Endothelial cell of umbilical vein (primary cell): Measurements from ENCODE around the gene AFF4. TPM values are rescaled to one million over a fixed set of nuclear protein-coding genes. Genes with fewer than 3 reads are reported as not detected.

Experiments
- BruUV-seq: library from RNA; stranded (reverse); fragments of 400-500 nt; replicated peaks from 2 replicates; lab custom pipeline; 2021; lab: Mats Ljungman, UMichigan
- CTCF ChIA-PET: fragments of 300-600, 350-600 bp; sonication (Branson Sonifier 250); formaldehyde crosslinking; loops from one replicate; lab custom pipeline; 2021; ENCODE audit warnings: antibody characterized with exemption, inconsistent platforms; lab: Charles Lee
- POLR2A ChIA-PET: fragments of 300-600, 350-600 bp; sonication (Branson Sonifier 250); formaldehyde crosslinking; loops from one replicate; lab custom pipeline; 2021; ENCODE audit warnings: antibody characterized with exemption, inconsistent platforms; lab: Charles Lee
- DNase-seq: peaks from one replicate; pipeline ENCODE4 v3.0.0-alpha.2; 2011; ENCODE audit warnings: low read depth, low spot score
- FAIRE-seq: peaks from 2 replicates; lab custom pipeline; 2011; peaks lifted over from hg19 to GRCh38; lab: Jason Lieb, UNC
- H2AFZ ChIP-seq: 2 replicates; pipeline ENCODE4 v1.6.0; 2012; ENCODE audit warnings: low read depth, low read length, control low read depth, inconsistent platforms
- H3K27ac ChIP-seq: 2 replicates; pipeline ENCODE4 v1.5.1; 2011; ENCODE audit warnings: low read depth, mild to moderate bottlenecking, control low read depth, low read length, moderate library complexity; ENCODE audit not compliant: insufficient read depth
- H3K27me3 ChIP-seq, 2 experiments: 2 replicates each; pipeline versions ENCODE4 v1.6.0 to v1.6.1; 2011; ENCODE audit warnings: low read length in 2 of 2, mixed read lengths in 1 of 2; ENCODE audit not compliant: control insufficient read depth in 2 of 2, insufficient read depth in 2 of 2
- H3K36me3 ChIP-seq, 2 experiments: 2 replicates in 1 of 2; 3 replicates in 1 of 2; pipeline ENCODE4 v1.5.1; 2011; ENCODE audit warnings: low read length in 2 of 2, mild to moderate bottlenecking in 1 of 2, moderate library complexity in 1 of 2; ENCODE audit not compliant: control insufficient read depth in 2 of 2, insufficient read depth in 2 of 2; ENCODE audit errors: extremely low read depth in 1 of 2
- H3K4me1 ChIP-seq: 3 replicates; pipeline ENCODE4 v1.5.1; 2011; ENCODE audit warnings: mild to moderate bottlenecking, low read length; ENCODE audit not compliant: control insufficient read depth, insufficient read depth; ENCODE audit errors: extremely low read depth
- H3K4me2 ChIP-seq: 2 replicates; pipeline ENCODE4 v1.6.1; 2011; ENCODE audit warnings: low read length, control low read depth, mixed read lengths; ENCODE audit not compliant: insufficient read depth
- H3K4me3 ChIP-seq, 3 experiments: fragments of 200-600 bp in 1 of 3; sonication (generic), shearing (Covaris generic) in 1 of 3; replicated peaks in 1 of 3; 2 replicates each; pipeline ENCODE4 v1.5.1; 2011 to 2016; ENCODE audit warnings: control low read depth in 3 of 3, low read length in 3 of 3, mild to moderate bottlenecking in 2 of 3, inconsistent platforms in 1 of 3, low read depth in 1 of 3, moderate library complexity in 1 of 3; ENCODE audit not compliant: insufficient read depth in 1 of 3
- H3K79me2 ChIP-seq: 2 replicates; pipeline ENCODE4 v1.6.0; 2012; ENCODE audit warnings: low read length, inconsistent platforms; ENCODE audit not compliant: control insufficient read depth, insufficient read depth
- H3K9ac ChIP-seq: replicated peaks from 2 replicates; pipeline ENCODE3; 2011; ENCODE audit warnings: low read length, control low read depth; ENCODE audit not compliant: insufficient read depth; ENCODE audit errors: extremely low read depth
- H3K9me1 ChIP-seq: replicated peaks from 3 replicates; pipeline ENCODE4 v1.6.0; 2011; ENCODE audit warnings: mild to moderate bottlenecking, low read length; ENCODE audit not compliant: control insufficient read depth, insufficient read depth; ENCODE audit errors: extremely low read depth
- H3K9me3 ChIP-seq: replicated peaks from 2 replicates; pipeline ENCODE4 v1.5.1; 2012; ENCODE audit warnings: low read length, inconsistent platforms; ENCODE audit not compliant: control insufficient read depth, insufficient read depth
- H4K20me1 ChIP-seq: replicated peaks from 2 replicates; pipeline ENCODE3; 2011; ENCODE audit warnings: mild to moderate bottlenecking, low read length; ENCODE audit not compliant: control insufficient read depth, insufficient read depth; ENCODE audit errors: extremely low read depth
- EZH2 ChIP-seq: IDR thresholded peaks from 2 replicates; pipeline ENCODE4 v1.6.1; 2012; ENCODE audit warnings: borderline replicate concordance, low read depth, mild to moderate bottlenecking, moderate library complexity, low read length, inconsistent platforms; ENCODE audit not compliant: severe bottlenecking
- FOS ChIP-seq: IDR thresholded peaks from 2 replicates; pipeline ENCODE4 v1.6.1; 2011; ENCODE audit warnings: mild to moderate bottlenecking, low read length, moderate library complexity, borderline replicate concordance; ENCODE audit not compliant: insufficient read depth
- GATA2 ChIP-seq: IDR thresholded peaks from 2 replicates; pipeline ENCODE4 v1.7.0; 2011; ENCODE audit warnings: low read depth, mild to moderate bottlenecking, moderate library complexity, mixed read lengths, low read length; ENCODE audit not compliant: insufficient read length, insufficient read depth
- JUN ChIP-seq: IDR thresholded peaks from 2 replicates; pipeline ENCODE4 v1.6.1; 2011; ENCODE audit warnings: borderline replicate concordance, low read depth; ENCODE audit not compliant: insufficient read length, insufficient read depth
- MYC ChIP-seq: IDR thresholded peaks from one replicate; pipeline ENCODE4 v1.6.1; 2011; ENCODE audit warnings: mild to moderate bottlenecking, low read depth, low read length
- POLR2A ChIP-seq: IDR thresholded peaks from 2 replicates; pipeline ENCODE4 v1.6.1; 2012; ENCODE audit warnings: low read depth, mild to moderate bottlenecking, control low read depth, low read length
- POLR2AphosphoS5 ChIP-seq: IDR thresholded peaks from 2 replicates; pipeline ENCODE4 v1.6.1; 2012; ENCODE audit warnings: low read depth, mild to moderate bottlenecking, control low read depth, low read length, moderate library complexity; ENCODE audit not compliant: insufficient read depth
- dilution Hi-C: fragments of 300-500 bp; cut with MboI; formaldehyde crosslinking; loops from one replicate; pipeline ENCODE4 v1.15.0; 2019; ENCODE audit warnings: low sequenced_read_pairs; ENCODE audit not compliant: extremely low pct_ligation_motif_present
- intact Hi-C: fragments of 100-400 bp; cut with micrococcal nuclease; formaldehyde crosslinking; loops from one replicate; pipeline ENCODE4 v1.10.0; 2022
- polyA plus RNA-seq, 4 experiments: library from polyadenylated mRNA; depleted of rRNA in 3 of 4; stranded (reverse) in 3 of 4; unstranded in 1 of 4; fragments of >200 nt; gene quantifications; 2 replicates each; pipeline versions ENCODE4 v1.2.1 to v1.2.3, GENCODE V29; 2011 to 2012; ENCODE audit warnings: missing spikeins in 1 of 4
- total RNA-seq: library from RNA; stranded (reverse); gene quantifications from 2 replicates; pipeline ENCODE4 v1.2.3, GENCODE V29; 2021
- TF ChIP-seq, protein P1 (sequence below): IDR thresholded peaks from 2 replicates; pipeline ENCODE4 v1.6.1; 2011; ENCODE audit not compliant: insufficient read depth, insufficient read length
- TF ChIP-seq, protein P2 (sequence below), 2 donors: IDR thresholded peaks; 1 replicate in 1 of 2; 2 replicates in 1 of 2; pipeline ENCODE4 v1.5.1; 2011; ENCODE audit warnings: low read length in 2 of 2, mild to moderate bottlenecking in 2 of 2, moderate library complexity in 2 of 2, control low read depth in 1 of 2, inconsistent platforms in 1 of 2, low read depth in 1 of 2; ENCODE audit not compliant: insufficient read depth in 1 of 2; ENCODE audit errors: extremely low read depth in 1 of 2

AFF4 gene
- total and polyA plus RNA-seq, 2 donors (not counting 3 experiments of a cell fraction or from before 2014, with no cell fraction given): 27.0 to 88.3 TPM

DNA sequence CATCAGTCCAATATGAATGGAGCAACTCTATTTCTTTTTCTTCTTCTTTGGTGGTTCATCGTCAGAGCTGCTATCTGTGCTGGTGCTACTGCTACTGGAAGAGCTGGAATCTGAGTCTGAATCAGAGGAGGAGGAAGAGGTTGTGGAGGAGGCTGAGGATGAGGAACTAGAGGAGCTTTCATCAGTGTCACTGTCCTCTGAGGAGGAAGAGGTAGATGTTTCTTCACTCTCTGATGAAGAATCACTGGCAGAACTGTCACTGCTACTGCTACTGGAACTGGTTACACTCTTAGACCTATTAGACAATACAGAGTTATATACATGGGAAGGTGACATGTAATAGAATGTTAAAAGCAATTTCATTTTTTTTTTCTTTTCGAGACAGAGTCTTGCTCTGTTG is 35.1 kb upstream of the AFF4 start:
- intact Hi-C loops (no loop called here), dilution Hi-C loops (no loop called here)
- TF ChIP-seq, protein P1, sequence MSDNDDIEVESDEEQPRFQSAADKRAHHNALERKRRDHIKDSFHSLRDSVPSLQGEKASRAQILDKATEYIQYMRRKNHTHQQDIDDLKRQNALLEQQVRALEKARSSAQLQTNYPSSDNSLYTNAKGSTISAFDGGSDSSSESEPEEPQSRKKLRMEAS: no peak
- TF ChIP-seq, protein P2, sequence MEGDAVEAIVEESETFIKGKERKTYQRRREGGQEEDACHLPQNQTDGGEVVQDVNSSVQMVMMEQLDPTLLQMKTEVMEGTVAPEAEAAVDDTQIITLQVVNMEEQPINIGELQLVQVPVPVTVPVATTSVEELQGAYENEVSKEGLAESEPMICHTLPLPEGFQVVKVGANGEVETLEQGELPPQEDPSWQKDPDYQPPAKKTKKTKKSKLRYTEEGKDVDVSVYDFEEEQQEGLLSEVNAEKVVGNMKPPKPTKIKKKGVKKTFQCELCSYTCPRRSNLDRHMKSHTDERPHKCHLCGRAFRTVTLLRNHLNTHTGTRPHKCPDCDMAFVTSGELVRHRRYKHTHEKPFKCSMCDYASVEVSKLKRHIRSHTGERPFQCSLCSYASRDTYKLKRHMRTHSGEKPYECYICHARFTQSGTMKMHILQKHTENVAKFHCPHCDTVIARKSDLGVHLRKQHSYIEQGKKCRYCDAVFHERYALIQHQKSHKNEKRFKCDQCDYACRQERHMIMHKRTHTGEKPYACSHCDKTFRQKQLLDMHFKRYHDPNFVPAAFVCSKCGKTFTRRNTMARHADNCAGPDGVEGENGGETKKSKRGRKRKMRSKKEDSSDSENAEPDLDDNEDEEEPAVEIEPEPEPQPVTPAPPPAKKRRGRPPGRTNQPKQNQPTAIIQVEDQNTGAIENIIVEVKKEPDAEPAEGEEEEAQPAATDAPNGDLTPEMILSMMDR (IDR thresholded peaks at IDR 0.05; ENCODE audit: extremely low read depth in 1 of 2, insufficient read depth in 1 of 2, low read depth in 1 of 2, low read length in 2 of 2): no peak
- TF ChIP-seq MYC (no peak), GATA2 (no peak), POLR2A (no peak), FOS (no peak), JUN (no peak), POLR2AphosphoS5 (no peak), EZH2 (no peak)
- ChIA-PET POLR2A (no interaction called here), CTCF (no interaction called here)
- peaks cover 0 to 2% of the 10 kb centered on the region in 2 experiments for H3K36me3 ChIP-seq
- H2AFZ ChIP-seq: no peak overlapping the region
- BruUV-seq: no TSS peak
- no peak overlapping the region for H3K4me2 ChIP-seq
- no peaks in the 10 kb centered on the region for H3K9me3 ChIP-seq
- H3K4me3 ChIP-seq: no peak overlapping the region
- no peaks in the 10 kb centered on the region for H3K27me3 ChIP-seq
- no peak overlapping the region for H3K9ac ChIP-seq
- H3K4me1 ChIP-seq: no peaks in the 10 kb centered on the region
- H3K9me1 ChIP-seq: no peaks in the 10 kb centered on the region
- FAIRE-seq (no peak), DNase-seq (no peak)
- H4K20me1 ChIP-seq: no peaks in the 10 kb centered on the region
- no peaks in the 10 kb centered on the region for H3K79me2 ChIP-seq
- no peak overlapping the region for H3K27ac ChIP-seq
